ENCODE results near the gene CACNA1S.

DNA sequence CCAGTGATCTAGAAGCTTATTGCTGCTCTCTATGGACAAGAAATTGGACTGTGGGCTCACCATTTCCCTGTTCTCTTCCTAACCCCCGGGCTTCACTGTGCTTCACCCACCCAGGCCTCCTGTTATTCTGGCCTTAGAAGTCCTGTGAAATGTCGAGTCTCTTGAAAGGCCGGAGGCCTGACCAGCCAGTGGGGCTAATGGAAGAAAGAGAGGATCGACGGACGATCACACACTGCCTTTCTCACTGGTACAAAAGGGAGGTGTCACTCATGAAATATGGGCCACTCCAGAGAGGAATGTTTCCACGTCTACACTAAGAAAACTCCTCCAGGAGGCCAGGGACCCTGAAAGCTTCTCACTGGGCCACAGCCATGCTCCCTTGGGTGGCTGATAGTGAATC is 36.1 kb downstream of the CACNA1S start:
- TF ChIP-seq, protein P1, sequence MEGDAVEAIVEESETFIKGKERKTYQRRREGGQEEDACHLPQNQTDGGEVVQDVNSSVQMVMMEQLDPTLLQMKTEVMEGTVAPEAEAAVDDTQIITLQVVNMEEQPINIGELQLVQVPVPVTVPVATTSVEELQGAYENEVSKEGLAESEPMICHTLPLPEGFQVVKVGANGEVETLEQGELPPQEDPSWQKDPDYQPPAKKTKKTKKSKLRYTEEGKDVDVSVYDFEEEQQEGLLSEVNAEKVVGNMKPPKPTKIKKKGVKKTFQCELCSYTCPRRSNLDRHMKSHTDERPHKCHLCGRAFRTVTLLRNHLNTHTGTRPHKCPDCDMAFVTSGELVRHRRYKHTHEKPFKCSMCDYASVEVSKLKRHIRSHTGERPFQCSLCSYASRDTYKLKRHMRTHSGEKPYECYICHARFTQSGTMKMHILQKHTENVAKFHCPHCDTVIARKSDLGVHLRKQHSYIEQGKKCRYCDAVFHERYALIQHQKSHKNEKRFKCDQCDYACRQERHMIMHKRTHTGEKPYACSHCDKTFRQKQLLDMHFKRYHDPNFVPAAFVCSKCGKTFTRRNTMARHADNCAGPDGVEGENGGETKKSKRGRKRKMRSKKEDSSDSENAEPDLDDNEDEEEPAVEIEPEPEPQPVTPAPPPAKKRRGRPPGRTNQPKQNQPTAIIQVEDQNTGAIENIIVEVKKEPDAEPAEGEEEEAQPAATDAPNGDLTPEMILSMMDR (IDR thresholded peaks at IDR 0.05; ENCODE audit: low read length), result no peak
- no peak for TF ChIP-seq EZH2 (IDR thresholded peaks at IDR 0.05; ENCODE audit: borderline replicate concordance, low read length)
